Measurements from ENCODE around the gene RASGRF2. TPM values are rescaled to one million over a fixed set of nuclear protein-coding genes. Genes with fewer than 3 reads are reported as not detected.

RASGRF2 gene
- polyA plus RNA-seq, 1 donor from 2014 or later = 0.42 TPM

GRCh38 chr5:81202655-81203054 lies 242.5 kb downstream of the RASGRF2 start:
- no peaks in the 10 kb centered on the region for H3K79me2 ChIP-seq (replicated peaks; ENCODE audit: insufficient read depth, low read length)
- no peaks in the 10 kb centered on the region for H3K27me3 ChIP-seq (ENCODE audit: insufficient read depth, low read depth, low read length)
- no peaks in the 10 kb centered on the region for H3K9me3 ChIP-seq (ENCODE audit: low read length)
- no peaks in the 10 kb centered on the region for H3K36me3 ChIP-seq (ENCODE audit: insufficient read depth, low read length)
- no peak overlapping the region for H3K4me2 ChIP-seq (ENCODE audit: low read length)
- no peaks in the 10 kb centered on the region for H3K9me2 ChIP-seq (ENCODE audit: insufficient read depth, low read length)
- H3F3A ChIP-seq (ENCODE audit: insufficient read depth, low read length, poor library complexity, severe bottlenecking) = no peaks in the 10 kb centered on the region
- H4K20me1 ChIP-seq (ENCODE audit: insufficient read depth) = no peaks in the 10 kb centered on the region
- H3K9ac ChIP-seq (ENCODE audit: low read length) = no peak overlapping the region
- TF ChIP-seq SMC3 (conservative IDR thresholded peaks at IDR 0.05; ENCODE audit: poor library complexity) = no peak
- TF ChIP-seq CTCF (IDR thresholded peaks at IDR 0.05; ENCODE audit: poor library complexity, severe bottlenecking) = no peak
- no peak for TF ChIP-seq REST (IDR thresholded peaks at IDR 0.05; ENCODE audit: borderline replicate concordance)
- no peak for TF ChIP-seq RAD21 (conservative IDR thresholded peaks at IDR 0.05)
- TF ChIP-seq TAF1 (IDR thresholded peaks at IDR 0.05; ENCODE audit: low read depth) = no peak
- TF ChIP-seq MXI1 (conservative IDR thresholded peaks at IDR 0.05; ENCODE audit: poor library complexity, severe bottlenecking) = no peak
- no peak for TF ChIP-seq EZH2 (IDR thresholded peaks at IDR 0.05; ENCODE audit: borderline replicate concordance, insufficient read depth, low read length, poor library complexity, severe bottlenecking)
- TF ChIP-seq EP300 (conservative IDR thresholded peaks at IDR 0.05; ENCODE audit: poor library complexity, severe bottlenecking) = no peak
- no peak for TF ChIP-seq POLR2AphosphoS5 (IDR thresholded peaks at IDR 0.05)
- H2AFZ ChIP-seq (ENCODE audit: low read depth, low read length) = no peak overlapping the region
- no peak overlapping the region for H3K4me3 ChIP-seq (ENCODE audit: low read length)
- H3K27ac ChIP-seq (ENCODE audit: low read length) = no peak overlapping the region

GRCh38 chr5:81203729-81204128 lies 243.6 kb downstream of the RASGRF2 start:
- H4K20me1 ChIP-seq (ENCODE audit: insufficient read depth) = no peaks in the 10 kb centered on the region
- H2AFZ ChIP-seq (ENCODE audit: low read depth, low read length) = no peak overlapping the region
- H3F3A ChIP-seq (ENCODE audit: insufficient read depth, low read length, poor library complexity, severe bottlenecking) = no peaks in the 10 kb centered on the region
- no peaks in the 10 kb centered on the region for H3K79me2 ChIP-seq (replicated peaks; ENCODE audit: insufficient read depth, low read length)
- no peaks in the 10 kb centered on the region for H3K36me3 ChIP-seq (ENCODE audit: insufficient read depth, low read length)
- H3K4me3 ChIP-seq (ENCODE audit: low read length) = no peak overlapping the region
- H3K9ac ChIP-seq (ENCODE audit: low read length) = no peak overlapping the region
- H3K27me3 ChIP-seq (ENCODE audit: insufficient read depth, low read depth, low read length) = no peaks in the 10 kb centered on the region
- H3K27ac ChIP-seq (ENCODE audit: low read length) = no peak overlapping the region
- H3K9me2 ChIP-seq (ENCODE audit: insufficient read depth, low read length) = no peaks in the 10 kb centered on the region
- TF ChIP-seq MXI1 (conservative IDR thresholded peaks at IDR 0.05; ENCODE audit: poor library complexity, severe bottlenecking) (no peak), CTCF (IDR thresholded peaks at IDR 0.05; ENCODE audit: poor library complexity, severe bottlenecking) (no peak), POLR2AphosphoS5 (IDR thresholded peaks at IDR 0.05) (no peak), REST (IDR thresholded peaks at IDR 0.05; ENCODE audit: borderline replicate concordance) (no peak), EP300 (conservative IDR thresholded peaks at IDR 0.05; ENCODE audit: poor library complexity, severe bottlenecking) (no peak), SMC3 (conservative IDR thresholded peaks at IDR 0.05; ENCODE audit: poor library complexity) (no peak), RAD21 (conservative IDR thresholded peaks at IDR 0.05) (no peak), EZH2 (IDR thresholded peaks at IDR 0.05; ENCODE audit: borderline replicate concordance, insufficient read depth, low read length, poor library complexity, severe bottlenecking) (no peak), TAF1 (IDR thresholded peaks at IDR 0.05; ENCODE audit: low read depth) (no peak)
- H3K9me3 ChIP-seq (ENCODE audit: low read length) = no peaks in the 10 kb centered on the region
- no peak overlapping the region for H3K4me2 ChIP-seq (ENCODE audit: low read length)
